ENCODE results near the gene WDR64. TPM values are rescaled to one million over a fixed set of nuclear protein-coding genes. Genes with fewer than 3 reads are reported as not detected.

Gene WDR64
- total RNA-seq, 1 experiment from 2014 or later, result not detected

DNA sequence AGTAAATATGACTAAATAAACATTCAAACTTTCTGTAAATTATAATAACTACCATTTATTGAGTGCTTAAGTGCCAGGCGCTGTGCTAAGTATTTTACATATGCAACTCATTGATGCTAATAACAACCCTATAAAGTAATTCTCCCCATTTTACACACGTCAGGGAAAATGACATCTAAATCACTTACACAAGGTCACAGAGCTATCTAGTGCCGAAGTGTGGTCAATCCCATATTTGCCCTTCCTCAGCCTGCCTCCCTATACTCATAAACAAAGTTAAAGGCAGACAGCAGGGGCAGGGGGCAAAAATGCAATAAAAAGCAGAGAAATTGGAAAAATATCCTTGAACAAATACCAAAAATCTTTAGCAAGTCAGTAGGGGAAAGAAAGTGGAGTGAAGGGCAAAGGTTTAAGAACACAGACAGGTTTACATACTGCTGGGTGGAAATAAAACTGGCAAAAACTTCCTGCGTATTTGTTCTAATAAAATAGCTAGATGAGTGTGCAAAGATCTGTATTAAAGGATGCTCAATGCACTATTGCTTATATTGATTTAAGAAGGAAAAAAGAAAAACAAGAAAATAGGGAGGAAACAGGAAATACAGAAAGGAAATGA is 72.8 kb downstream of the WDR64 start:
- ChIA-PET CTCF (no interaction called here), POLR2A (ENCODE audit: low non-redundant PET) (no interaction called here)
- no TSS peak for BruUV-seq (replicated peaks)
- Histone ChIP-seq H3K27ac (ENCODE audit: low read depth, low read length, poor library complexity, severe bottlenecking) (no peak overlapping the region), H3K36me3 (ENCODE audit: insufficient read depth, low read length, poor library complexity, severe bottlenecking) (no peaks in the 10 kb centered on the region), H3K4me3 (ENCODE audit: low read depth, low read length, poor library complexity, severe bottlenecking) (no peak overlapping the region), H3K27me3 (replicated peaks; ENCODE audit: insufficient read depth, low read depth, low read length, poor library complexity) (no peaks in the 10 kb centered on the region), H3K9me3 (ENCODE audit: low read depth, low read length, poor library complexity, severe bottlenecking) (no peaks in the 10 kb centered on the region), H3K4me1 (ENCODE audit: insufficient read depth, low read length, poor library complexity, severe bottlenecking) (no peaks in the 10 kb centered on the region)
- no peak for DNase-seq (ENCODE audit: low spot score)
- intact Hi-C loops (cut with micrococcal nuclease; ENCODE audit: unreplicated experiment), result no loop called here
- no peak for TF ChIP-seq EZH2 (IDR thresholded peaks at IDR 0.05; ENCODE audit: borderline replicate concordance, low read depth, low read length, poor library complexity, severe bottlenecking)
- TF ChIP-seq, protein P1, sequence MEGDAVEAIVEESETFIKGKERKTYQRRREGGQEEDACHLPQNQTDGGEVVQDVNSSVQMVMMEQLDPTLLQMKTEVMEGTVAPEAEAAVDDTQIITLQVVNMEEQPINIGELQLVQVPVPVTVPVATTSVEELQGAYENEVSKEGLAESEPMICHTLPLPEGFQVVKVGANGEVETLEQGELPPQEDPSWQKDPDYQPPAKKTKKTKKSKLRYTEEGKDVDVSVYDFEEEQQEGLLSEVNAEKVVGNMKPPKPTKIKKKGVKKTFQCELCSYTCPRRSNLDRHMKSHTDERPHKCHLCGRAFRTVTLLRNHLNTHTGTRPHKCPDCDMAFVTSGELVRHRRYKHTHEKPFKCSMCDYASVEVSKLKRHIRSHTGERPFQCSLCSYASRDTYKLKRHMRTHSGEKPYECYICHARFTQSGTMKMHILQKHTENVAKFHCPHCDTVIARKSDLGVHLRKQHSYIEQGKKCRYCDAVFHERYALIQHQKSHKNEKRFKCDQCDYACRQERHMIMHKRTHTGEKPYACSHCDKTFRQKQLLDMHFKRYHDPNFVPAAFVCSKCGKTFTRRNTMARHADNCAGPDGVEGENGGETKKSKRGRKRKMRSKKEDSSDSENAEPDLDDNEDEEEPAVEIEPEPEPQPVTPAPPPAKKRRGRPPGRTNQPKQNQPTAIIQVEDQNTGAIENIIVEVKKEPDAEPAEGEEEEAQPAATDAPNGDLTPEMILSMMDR (conservative IDR thresholded peaks at IDR 0.05; ENCODE audit: low read depth, low read length), result no peak

DNA sequence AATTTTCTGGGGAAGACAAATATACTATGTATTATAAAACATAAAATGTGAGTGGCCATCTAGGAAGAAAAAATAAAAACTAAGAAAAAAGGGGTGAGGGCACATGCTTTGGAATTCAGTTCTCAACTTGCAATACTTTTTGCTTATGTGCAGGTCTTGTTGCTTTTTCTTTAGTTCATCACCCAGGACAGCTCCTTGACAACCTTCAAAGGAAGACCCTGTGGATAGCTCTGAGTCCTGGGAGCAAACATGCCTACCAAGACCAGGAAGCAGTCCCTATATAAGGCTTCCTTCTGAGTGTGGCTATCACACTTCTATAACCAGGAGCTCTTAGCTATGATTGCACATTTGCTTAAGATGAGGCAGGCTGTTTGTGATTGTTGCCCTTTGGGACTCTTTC is 78.0 kb downstream of the WDR64 start:
- POLR2A ChIA-PET (ENCODE audit: low non-redundant PET), result no interaction called here
- H3K27ac ChIP-seq (ENCODE audit: low read depth, low read length, poor library complexity, severe bottlenecking), result no peak overlapping the region
- H3K4me3 ChIP-seq (ENCODE audit: low read depth, low read length, poor library complexity, severe bottlenecking), result no peak overlapping the region
- no TSS peak for BruUV-seq (replicated peaks)
- no peaks in the 10 kb centered on the region for H3K9me3 ChIP-seq (ENCODE audit: low read depth, low read length, poor library complexity, severe bottlenecking)
- H3K4me1 ChIP-seq (ENCODE audit: insufficient read depth, low read length, poor library complexity, severe bottlenecking), result no peaks in the 10 kb centered on the region
- CTCF ChIA-PET, result no interaction called here
- intact Hi-C loops (cut with micrococcal nuclease; ENCODE audit: unreplicated experiment), result no loop called here
- DNase-seq (ENCODE audit: low spot score), result no peak
- TF ChIP-seq EZH2 (IDR thresholded peaks at IDR 0.05; ENCODE audit: borderline replicate concordance, low read depth, low read length, poor library complexity, severe bottlenecking), result no peak
- TF ChIP-seq, protein P1 (conservative IDR thresholded peaks at IDR 0.05; ENCODE audit: low read depth, low read length), result no peak
- H3K36me3 ChIP-seq (ENCODE audit: insufficient read depth, low read length, poor library complexity, severe bottlenecking), result no peaks in the 10 kb centered on the region
- no peaks in the 10 kb centered on the region for H3K27me3 ChIP-seq (replicated peaks; ENCODE audit: insufficient read depth, low read depth, low read length, poor library complexity)

DNA sequence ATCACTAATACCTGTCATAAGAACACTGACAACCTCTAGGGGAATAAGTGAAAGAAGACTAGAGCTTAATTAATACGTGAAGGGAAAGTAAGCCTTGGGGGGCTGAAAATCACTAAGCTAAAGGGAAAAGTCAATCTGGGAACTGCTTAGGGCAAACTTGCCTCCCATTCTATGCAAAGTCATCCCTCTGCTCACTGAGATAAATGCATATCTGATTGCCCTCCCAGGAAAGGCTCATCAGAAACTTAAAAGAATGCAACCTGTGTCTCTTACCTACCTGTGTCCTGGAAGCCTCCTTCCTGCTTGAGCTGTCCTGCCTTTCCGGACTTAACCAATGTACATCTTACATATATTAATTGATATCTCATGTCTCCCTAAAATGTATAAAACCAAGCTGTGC is 81.8 kb downstream of the WDR64 start:
- POLR2A ChIA-PET (ENCODE audit: low non-redundant PET), result no interaction called here
- no peak for TF ChIP-seq EZH2 (IDR thresholded peaks at IDR 0.05; ENCODE audit: borderline replicate concordance, low read depth, low read length, poor library complexity, severe bottlenecking)
- TF ChIP-seq, protein P1 (conservative IDR thresholded peaks at IDR 0.05; ENCODE audit: low read depth, low read length), result no peak
- no TSS peak for BruUV-seq (replicated peaks)
- H3K4me3 ChIP-seq (ENCODE audit: low read depth, low read length, poor library complexity, severe bottlenecking), result no peak overlapping the region
- no peaks in the 10 kb centered on the region for H3K9me3 ChIP-seq (ENCODE audit: low read depth, low read length, poor library complexity, severe bottlenecking)
- H3K36me3 ChIP-seq (ENCODE audit: insufficient read depth, low read length, poor library complexity, severe bottlenecking), result no peaks in the 10 kb centered on the region
- no peaks in the 10 kb centered on the region for H3K4me1 ChIP-seq (ENCODE audit: insufficient read depth, low read length, poor library complexity, severe bottlenecking)
- H3K27ac ChIP-seq (ENCODE audit: low read depth, low read length, poor library complexity, severe bottlenecking), result no peak overlapping the region
- DNase-seq (ENCODE audit: low spot score), result no peak
- intact Hi-C loops (cut with micrococcal nuclease; ENCODE audit: unreplicated experiment), result no loop called here
- CTCF ChIA-PET, result no interaction called here
- no peaks in the 10 kb centered on the region for H3K27me3 ChIP-seq (replicated peaks; ENCODE audit: insufficient read depth, low read depth, low read length, poor library complexity)

All from A673 (cell line).